ENCODE measurements around the gene ZNF827.
A peak's percentile ranks its signal among the peaks of the same experiment; 100 is the strongest.

Gene ZNF827

GRCh38 chr4:145936997-145937901, 1.4 kb downstream of the ZNF827 start (continued):
- TF ChIP-seq ZSCAN30 (tag by site-specific recombination; IDR thresholded peaks at IDR 0.05) (peak; percentile 64; the same call in 1 of the 2 replicates), ZEB2 (tag by site-specific recombination; IDR thresholded peaks at IDR 0.05) (no peak), ZNF610 (tag by site-specific recombination; IDR thresholded peaks at IDR 0.05; ENCODE audit: borderline replicate concordance) (no peak), ZNF366 (tag by site-specific recombination; conservative IDR thresholded peaks at IDR 0.05) (0 out of 2 replicates have a peak, but pooled peaks have one; percentile 14), ZNF16 (tag by site-specific recombination; IDR thresholded peaks at IDR 0.05; ENCODE audit: low read depth) (no peak), KLF8 (tag by site-specific recombination; IDR thresholded peaks at IDR 0.05) (peak; percentile 50), ZNF341 (tag by site-specific recombination; IDR thresholded peaks at IDR 0.05; ENCODE audit: low read depth) (peak; percentile 73), ZNF426 (tag by site-specific recombination; IDR thresholded peaks at IDR 0.05) (no peak), EGR2 (tag by site-specific recombination; IDR thresholded peaks at IDR 0.05; ENCODE audit: low read depth) (peak; percentile 8; the same call in 1 of the 2 replicates), ZBTB26 (tag by site-specific recombination; optimal IDR thresholded peaks at IDR 0.05) (peak; percentile 63), ZNF404 (tag by site-specific recombination; IDR thresholded peaks at IDR 0.05) (no peak), GLIS2 (tag by site-specific recombination; IDR thresholded peaks at IDR 0.05) (peak; percentile 9; the same call in 1 of the 2 replicates), ZBTB48 (tag by site-specific recombination; IDR thresholded peaks at IDR 0.05) (peak; percentile 33)
- TF ChIP-seq, protein P1, sequence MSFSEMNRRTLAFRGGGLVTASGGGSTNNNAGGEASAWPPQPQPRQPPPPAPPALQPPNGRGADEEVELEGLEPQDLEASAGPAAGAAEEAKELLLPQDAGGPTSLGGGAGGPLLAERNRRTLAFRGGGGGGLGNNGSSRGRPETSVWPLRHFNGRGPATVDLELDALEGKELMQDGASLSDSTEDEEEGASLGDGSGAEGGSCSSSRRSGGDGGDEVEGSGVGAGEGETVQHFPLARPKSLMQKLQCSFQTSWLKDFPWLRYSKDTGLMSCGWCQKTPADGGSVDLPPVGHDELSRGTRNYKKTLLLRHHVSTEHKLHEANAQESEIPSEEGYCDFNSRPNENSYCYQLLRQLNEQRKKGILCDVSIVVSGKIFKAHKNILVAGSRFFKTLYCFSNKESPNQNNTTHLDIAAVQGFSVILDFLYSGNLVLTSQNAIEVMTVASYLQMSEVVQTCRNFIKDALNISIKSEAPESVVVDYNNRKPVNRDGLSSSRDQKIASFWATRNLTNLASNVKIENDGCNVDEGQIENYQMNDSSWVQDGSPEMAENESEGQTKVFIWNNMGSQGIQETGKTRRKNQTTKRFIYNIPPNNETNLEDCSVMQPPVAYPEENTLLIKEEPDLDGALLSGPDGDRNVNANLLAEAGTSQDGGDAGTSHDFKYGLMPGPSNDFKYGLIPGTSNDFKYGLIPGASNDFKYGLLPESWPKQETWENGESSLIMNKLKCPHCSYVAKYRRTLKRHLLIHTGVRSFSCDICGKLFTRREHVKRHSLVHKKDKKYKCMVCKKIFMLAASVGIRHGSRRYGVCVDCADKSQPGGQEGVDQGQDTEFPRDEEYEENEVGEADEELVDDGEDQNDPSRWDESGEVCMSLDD (tag by site-specific recombination; IDR thresholded peaks at IDR 0.05) = peak; percentile 14; the same call in 1 of the 2 replicates

GRCh38 chr4:145936142-145936996, 2.3 kb downstream of the ZNF827 start:
- Histone ChIP-seq H3K4me3 (ENCODE audit: low read depth, low read length) (peak overlapping the region; percentile 67), H3K4me1 (ENCODE audit: control insufficient read depth, insufficient read depth, low read length) (peaks cover 8% of the 10 kb centered on the region), H3K27ac (ENCODE audit: extremely low read depth, low read depth, low read length) (peak overlapping the region; percentile 98), H3K9me3 (ENCODE audit: control insufficient read depth, insufficient read depth, low read depth, low read length) (no peaks in the 10 kb centered on the region), H3K36me3 (ENCODE audit: control insufficient read depth in 2 of 2, insufficient read depth in 1 of 2, low read length in 2 of 2) (no peaks in the 10 kb centered on the region)
- ChIA-PET POLR2A (interaction anchor here (0.6 to 1.0 kb wide), 7 partner anchors 58 to 1698 kb away, joined by 3 to 8 read pairs (median 5); no protein-coding TSS in a partner anchor), CTCF (interaction anchor here (0.6 kb wide), 1 partner anchor 424 kb away, joined by 3 read pairs; no protein-coding TSS in a partner anchor)
- TF ChIP-seq KLF1 (tag by site-specific recombination; IDR thresholded peaks at IDR 0.05) = no peak
- TF ChIP-seq ZBTB48 (tag by site-specific recombination; IDR thresholded peaks at IDR 0.05) = no peak
- no peak for TF ChIP-seq OVOL3 (tag by site-specific recombination; IDR thresholded peaks at IDR 0.05)
- TF ChIP-seq GLIS2 (tag by site-specific recombination; IDR thresholded peaks at IDR 0.05) = peak; percentile 50
- no peak for TF ChIP-seq ZNF366 (tag by site-specific recombination; conservative IDR thresholded peaks at IDR 0.05)
- no peak for TF ChIP-seq ZNF596 (tag by site-specific recombination; IDR thresholded peaks at IDR 0.05)
- TF ChIP-seq BCL11A (tag by site-specific recombination; IDR thresholded peaks at IDR 0.05; ENCODE audit: low read depth) = no peak
- no peak for TF ChIP-seq ZNF394 (tag by site-specific recombination; IDR thresholded peaks at IDR 0.05; ENCODE audit: borderline replicate concordance)
- TF ChIP-seq ZNF830 (tag by site-specific recombination; IDR thresholded peaks at IDR 0.05; ENCODE audit: low read depth) = no peak
- TF ChIP-seq MEIS1 (CRISPR knock-in tag; IDR thresholded peaks at IDR 0.05; ENCODE audit: borderline replicate concordance) = no peak
- no peak for TF ChIP-seq SP7 (tag by site-specific recombination; IDR thresholded peaks at IDR 0.05)
- TF ChIP-seq INSM2 (tag by site-specific recombination; IDR thresholded peaks at IDR 0.05) = no peak
- TF ChIP-seq ZNF423 (tag by site-specific recombination; IDR thresholded peaks at IDR 0.05) = no peak
- TF ChIP-seq, protein P2, sequence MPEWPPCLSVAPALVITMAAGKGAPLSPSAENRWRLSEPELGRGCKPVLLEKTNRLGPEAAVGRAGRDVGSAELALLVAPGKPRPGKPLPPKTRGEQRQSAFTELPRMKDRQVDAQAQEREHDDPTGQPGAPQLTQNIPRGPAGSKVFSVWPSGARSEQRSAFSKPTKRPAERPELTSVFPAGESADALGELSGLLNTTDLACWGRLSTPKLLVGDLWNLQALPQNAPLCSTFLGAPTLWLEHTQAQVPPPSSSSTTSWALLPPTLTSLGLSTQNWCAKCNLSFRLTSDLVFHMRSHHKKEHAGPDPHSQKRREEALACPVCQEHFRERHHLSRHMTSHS (tag by site-specific recombination; IDR thresholded peaks at IDR 0.05) = no peak
- TF ChIP-seq ZFP37 (tag by site-specific recombination; IDR thresholded peaks at IDR 0.05) = peak; percentile 18; the same call in 1 of the 2 replicates
- TF ChIP-seq BCL11B (tag by site-specific recombination; IDR thresholded peaks at IDR 0.05; ENCODE audit: low read depth) = peak; percentile 42; the same call in 1 of the 2 replicates
- TF ChIP-seq ZFHX2 (tag by site-specific recombination; conservative IDR thresholded peaks at IDR 0.05) = peak; percentile 26; the same call in 1 of the 2 replicates

Measured in HEK293 (cell line).